ENCODE results near the gene NXNL2.

NXNL2 gene

DNA sequence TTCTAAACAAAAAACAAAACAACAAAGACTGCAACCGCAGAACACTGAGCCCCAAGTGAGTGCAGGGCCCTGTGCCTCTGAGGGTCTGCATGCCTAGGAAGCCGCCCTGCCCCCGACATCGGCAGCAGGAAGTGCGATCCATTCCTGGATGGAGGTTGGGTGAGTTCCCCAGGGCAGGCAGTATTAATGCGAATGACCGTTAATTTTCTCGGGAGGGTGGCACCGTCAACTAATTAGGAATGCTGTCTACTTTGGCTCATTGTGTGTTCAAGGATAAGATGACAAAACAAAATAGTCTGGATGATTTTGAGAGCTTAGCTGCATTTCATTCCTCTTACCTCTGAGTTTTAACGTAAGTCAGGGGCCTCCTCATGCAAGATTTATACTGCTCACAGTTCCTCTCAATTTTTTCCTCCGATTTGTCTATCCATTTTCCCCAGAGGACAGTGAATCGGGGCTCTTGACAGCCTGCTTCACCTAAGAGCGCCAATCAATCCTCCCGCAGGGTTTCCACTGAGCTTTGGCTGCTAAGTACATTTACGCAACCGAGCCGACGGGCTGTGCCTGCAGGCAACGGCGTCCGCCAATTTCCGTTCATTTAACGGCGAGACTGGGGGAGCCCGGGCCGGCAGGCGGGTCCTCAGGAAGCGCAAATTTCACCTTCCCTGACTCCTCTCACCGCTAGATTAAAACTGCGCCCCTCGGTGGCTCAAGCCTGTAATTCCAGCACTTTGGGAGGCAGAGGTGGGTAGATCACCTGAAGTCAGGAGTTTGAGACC, 2.9 kb upstream of the NXNL2 start:
- DNase-seq (ENCODE audit: low read depth in 2 of 3, low spot score in 2 of 3), result no peak

DNA sequence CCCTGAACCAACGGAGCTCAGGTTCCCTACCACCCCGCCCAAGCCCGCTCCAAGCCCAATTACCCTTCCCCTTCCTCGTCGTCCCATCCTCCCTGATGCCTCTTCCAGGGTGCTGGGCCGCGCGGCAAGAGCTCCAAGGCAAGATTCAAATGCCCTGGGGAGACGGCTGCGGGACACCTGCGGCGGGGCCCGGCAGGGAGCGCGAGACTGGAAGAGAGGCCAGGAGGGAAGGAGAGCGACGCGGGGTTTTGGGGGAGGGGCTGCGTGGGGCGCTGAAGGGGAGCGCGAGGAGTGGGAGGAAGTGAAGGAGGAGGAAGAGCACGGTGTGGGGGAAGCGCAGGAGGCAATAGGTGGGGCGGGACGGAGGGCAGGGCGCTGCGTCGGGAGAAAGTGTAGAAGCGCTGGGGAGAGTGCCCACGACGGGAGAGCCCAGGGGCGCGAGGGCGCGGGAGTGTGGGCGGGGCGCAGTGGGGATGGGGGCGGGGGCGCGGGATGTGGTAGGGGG, 975 bp upstream of the NXNL2 start:
- no peak for DNase-seq (ENCODE audit: low read depth in 2 of 3, low spot score in 2 of 3)

DNA sequence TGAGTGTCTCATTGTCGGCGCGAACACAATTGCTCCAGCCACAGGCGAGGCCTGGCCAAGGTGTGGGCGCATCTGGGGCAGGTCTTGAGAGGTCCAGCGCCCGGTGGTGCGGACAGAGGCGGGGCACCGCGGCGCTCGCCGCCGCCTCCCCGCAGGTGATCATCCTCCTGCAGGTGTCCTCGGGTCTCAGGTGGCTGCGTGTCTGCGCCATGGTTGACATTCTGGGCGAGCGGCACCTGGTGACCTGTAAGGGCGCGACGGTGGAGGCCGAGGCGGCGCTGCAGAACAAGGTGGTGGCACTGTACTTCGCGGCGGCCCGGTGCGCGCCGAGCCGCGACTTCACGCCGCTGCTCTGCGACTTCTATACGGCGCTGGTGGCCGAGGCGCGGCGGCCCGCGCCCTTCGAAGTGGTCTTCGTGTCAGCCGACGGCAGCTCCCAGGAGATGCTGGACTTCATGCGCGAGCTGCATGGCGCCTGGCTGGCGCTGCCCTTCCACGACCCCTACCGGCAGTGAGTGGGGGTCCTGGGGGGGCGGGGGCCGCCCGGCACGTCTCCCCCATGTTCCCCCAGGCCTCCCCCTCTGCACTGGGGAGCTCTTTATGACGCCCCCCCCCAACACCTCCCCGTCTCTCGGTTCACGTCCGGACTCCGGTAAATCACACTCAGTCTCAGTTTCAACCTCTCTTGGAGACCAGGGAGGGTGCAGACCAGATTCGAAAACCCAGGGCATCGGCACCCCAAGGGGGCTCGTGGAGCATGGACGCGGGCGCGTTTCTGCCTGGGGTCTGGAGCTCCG, 446 bp downstream of the NXNL2 start:
- no peak for DNase-seq (ENCODE audit: low read depth in 2 of 3, low spot score in 2 of 3)

DNA sequence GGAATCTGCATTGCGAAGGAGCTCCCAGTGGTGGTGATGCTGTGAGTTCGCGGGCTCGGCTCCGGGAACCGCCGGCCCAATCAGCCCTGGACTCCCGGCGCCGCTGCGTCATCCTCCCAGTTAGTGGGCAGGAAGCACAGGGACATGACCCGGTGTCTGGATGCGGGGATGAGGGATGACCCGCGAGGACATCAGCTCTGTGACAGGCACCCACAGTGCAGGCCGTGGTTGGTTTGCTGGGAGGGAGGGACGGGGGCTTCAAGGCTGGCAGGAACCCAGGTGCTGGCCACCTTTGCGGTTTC, 996 bp downstream of the NXNL2 start:
- no peak for DNase-seq (ENCODE audit: low read depth in 2 of 3, low spot score in 2 of 3)

DNA sequence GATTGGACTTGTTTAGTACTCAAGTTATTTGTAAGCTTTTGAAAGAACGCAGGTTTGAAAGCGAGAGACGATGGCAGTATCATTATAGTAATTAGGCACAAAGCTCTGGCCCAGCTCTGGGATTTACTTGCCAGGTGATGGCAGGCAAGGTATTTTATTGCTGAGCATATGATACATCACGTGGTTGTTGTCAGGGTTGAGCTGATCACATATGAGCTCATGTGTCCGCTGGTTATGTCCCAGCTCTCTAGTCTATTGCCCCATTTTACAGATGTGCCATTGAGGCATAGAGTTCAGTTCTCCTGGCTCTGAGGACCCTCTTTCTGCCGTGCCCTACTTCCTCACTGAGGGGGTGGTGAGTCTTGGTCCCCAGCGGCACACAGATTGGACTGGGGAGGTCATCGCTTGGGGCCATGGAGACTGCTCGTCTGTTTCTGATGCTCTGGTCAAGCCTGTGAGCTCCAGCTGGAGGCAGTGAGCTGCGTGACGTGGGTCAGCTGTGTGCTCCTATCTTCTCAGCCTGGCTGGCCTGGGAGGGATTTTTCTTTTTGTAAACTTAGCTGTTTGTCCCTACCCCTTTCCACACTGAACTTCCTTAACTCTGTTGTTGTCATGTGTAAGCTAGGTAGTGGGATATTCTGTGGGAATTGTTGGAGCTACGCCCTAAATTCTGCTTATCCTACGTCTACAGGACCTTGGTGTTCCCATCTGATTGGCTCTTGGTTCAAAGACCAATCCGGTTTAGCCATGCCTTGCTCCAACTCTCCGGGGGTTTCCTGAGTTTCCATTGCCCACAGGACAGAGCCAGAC, 2.2 kb downstream of the NXNL2 start:
- no peak for DNase-seq (ENCODE audit: low read depth in 2 of 3, low spot score in 2 of 3)

DNA sequence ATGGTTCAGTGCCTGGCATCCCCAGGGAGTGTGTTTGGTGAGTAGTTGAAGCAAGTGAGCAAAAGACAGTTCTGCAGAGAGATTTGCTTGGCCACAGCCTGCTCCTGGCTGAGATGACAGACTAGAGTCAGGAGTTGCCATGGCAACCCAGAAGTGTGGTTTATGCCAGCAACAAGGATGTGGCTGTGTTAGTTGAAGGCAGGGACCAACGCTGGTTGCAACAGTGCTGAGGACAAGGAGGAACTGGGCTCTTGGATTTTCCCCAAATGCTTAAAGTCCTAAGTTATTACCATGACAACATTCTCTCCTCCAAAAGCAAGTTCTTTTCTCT, 2.7 kb downstream of the NXNL2 start:
- DNase-seq (ENCODE audit: low read depth in 2 of 3, low spot score in 2 of 3), result no peak

DNA sequence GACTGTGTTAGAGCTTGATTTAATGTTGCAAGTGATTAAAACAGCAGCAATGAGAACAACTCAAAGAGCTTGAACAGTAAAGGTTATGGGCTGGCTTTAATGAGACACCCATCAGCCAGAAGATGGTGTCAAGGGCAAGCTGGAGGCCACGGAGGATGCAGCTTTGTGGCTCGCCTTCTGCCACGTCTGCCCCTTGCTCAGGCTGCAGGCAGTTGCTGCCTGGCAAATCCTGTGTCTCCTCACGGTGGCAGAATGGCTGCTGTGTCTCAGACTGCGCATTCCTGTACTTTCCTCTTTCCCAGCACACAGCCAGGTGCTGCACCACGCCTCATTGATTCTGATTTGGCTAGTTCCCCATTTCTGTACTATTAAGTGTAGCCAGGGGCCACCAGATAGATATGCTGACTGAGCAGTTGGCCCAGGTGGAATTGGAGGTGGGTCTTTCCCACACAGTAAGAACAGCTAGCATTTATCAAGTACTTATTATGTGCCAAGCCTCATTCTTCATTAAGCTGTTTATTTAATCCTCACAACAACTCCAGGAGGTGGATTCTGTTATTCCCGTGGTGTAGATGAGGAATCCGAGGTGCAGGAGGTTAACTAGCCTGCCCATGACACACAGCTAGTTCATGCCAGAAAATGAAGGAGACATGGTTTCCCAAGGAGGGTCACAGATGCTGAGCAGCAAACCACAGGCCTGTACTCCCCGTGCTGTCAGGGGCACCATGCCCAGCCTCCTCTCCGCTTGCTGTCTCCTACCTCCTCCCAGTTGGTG, 3.5 kb downstream of the NXNL2 start:
- DNase-seq (ENCODE audit: low read depth in 2 of 3, low spot score in 2 of 3), result no peak

DNA sequence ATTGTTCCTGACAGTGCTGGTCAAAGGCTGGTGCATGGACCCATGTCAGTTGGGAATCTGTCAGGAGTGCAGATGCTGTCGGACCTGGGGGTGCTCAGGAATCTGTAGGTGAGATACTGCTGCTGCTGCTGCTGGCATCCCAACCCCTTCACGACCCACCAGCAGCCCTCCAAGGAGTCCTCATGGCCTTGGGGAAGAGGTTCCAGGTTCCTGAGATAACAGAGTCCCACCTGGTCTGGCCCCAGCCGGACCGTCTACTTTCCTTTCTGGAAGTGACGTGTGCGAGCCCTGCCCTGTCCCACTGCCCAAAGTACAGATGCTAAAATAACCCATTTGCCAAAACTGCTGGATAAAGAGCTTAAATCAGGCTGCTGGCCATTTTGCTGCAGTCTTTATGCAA, 4.3 kb downstream of the NXNL2 start:
- DNase-seq (ENCODE audit: low read depth in 2 of 3, low spot score in 2 of 3), result no peak

DNA sequence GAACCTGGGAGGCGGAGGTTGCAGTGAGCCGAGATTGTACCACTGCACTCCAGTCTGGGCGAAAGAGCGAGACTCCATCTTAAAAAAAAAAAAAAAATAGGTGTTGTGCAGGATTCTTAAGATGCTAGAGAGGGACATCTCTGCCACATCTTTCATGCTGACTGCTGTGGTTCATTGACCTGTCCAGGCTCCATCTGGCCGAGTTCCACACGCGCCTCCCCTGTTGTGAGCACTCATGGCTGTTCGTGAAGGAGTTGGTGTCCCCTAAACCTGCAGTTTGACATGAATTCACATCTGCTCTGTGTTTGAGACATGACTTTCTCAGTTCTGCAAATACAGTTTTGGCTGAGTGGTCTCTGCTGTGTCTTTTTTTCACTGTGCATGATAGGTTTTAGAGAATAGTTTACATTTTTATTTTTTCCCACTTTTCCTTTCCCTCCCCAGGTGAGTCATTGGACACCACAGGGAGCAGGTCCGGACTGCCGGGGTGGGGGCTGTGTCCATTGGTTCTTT, 5.3 kb downstream of the NXNL2 start:
- no peak for DNase-seq (ENCODE audit: low read depth in 2 of 3, low spot score in 2 of 3)

DNA sequence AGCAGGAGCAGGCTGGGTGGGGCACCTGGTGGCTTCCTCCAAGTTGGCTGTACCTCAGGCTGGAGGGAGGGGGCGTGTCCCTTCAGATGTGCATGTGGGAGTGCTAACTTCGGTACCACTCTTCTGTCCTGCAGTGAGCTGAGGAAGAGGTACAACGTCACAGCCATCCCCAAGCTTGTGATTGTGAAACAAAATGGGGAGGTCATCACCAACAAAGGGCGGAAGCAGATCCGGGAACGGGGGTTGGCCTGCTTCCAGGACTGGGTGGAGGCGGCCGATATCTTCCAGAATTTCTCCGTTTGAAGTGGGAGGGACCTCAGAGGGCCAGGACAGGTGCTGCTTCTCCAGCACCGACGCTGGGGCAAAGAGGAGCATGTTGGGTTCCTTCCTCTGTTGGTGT, 9.3 kb downstream of the NXNL2 start:
- no peak for DNase-seq (ENCODE audit: low read depth in 2 of 3, low spot score in 2 of 3)

DNA sequence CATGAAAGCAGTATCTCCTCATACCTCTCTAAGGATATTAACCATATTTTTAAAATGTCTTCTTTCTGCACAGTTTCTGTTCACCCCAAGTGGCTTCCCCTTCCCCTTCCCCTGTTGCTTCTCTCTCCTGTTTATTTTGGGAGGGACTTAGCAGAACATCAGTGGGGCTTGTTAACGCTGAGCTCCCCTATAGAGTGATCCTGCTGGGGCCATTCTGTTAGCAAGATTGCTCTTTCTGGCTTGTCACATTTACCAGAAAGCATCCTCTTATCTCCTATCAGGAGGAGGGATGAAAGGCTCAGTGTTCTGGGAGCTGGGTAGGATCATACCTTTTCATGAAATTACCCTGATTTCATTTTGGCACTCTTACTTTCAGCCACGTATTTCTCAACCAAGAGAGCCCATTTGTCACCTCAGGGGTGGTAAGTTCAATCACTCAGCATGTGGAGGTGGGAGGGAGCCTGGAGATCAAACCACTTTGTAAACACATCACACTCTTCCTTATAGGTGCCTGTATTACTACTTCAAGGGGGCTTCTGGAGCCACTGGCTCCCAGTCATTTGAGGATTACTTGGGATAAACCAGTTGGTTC, 16.7 kb downstream of the NXNL2 start:
- no peak for DNase-seq (ENCODE audit: low read depth in 2 of 3, low spot score in 2 of 3)

DNA sequence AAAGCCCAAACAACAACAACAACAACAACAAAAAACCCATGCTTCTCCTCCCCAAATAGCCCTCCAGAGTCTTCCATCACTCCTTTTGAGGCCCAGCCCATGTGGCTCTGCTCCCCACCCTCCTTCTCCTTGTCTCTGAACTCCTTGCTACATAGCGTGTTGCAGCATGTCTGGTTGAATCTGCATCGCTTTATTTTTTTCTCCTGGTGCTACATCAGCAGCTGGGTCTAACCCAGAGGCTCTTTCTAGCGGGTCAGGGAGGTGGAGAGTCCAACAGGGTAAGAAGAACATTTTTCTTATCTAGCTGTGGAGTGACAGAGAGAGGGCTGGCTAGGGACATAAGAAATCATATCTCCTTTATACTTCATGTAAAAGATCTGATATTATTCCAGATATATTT, 18.4 kb downstream of the NXNL2 start:
- DNase-seq (ENCODE audit: low read depth in 2 of 3, low spot score in 2 of 3), result no peak

DNA sequence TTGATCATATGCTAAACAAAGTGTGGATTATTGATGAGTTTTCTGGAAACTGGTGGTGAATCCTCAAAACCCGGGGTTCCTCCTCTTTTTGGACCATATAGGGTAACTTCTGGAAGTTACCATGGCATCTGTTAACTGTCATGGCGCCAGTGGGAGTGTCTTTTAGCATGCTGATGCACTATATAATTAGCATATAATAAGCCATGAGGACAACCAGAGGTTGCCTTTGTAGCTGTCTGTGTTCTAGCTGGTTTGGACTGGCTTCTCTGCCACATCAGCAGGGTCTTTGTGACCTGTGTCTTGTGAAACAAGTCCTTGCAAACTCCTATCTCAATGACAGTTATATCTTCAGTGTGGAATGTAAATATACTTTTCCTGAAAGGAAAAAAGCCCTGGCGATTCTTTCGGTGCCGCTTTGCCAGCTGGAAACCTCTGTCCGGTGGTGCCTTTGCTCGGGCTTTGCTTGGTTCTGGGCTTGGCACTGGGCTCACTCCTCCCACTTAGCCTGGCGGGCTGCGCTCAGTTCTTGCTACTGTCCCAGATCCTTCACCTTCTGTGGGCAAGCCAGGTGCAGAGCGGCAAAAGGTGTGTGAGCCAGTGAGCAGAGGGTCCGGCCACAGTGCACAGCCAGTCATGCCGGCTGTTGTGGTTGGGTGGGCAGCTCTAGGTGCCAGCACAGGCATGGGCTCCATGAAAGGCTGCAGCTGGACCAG, 20.4 kb downstream of the NXNL2 start:
- no peak for DNase-seq (ENCODE audit: low read depth in 2 of 3, low spot score in 2 of 3)

DNA sequence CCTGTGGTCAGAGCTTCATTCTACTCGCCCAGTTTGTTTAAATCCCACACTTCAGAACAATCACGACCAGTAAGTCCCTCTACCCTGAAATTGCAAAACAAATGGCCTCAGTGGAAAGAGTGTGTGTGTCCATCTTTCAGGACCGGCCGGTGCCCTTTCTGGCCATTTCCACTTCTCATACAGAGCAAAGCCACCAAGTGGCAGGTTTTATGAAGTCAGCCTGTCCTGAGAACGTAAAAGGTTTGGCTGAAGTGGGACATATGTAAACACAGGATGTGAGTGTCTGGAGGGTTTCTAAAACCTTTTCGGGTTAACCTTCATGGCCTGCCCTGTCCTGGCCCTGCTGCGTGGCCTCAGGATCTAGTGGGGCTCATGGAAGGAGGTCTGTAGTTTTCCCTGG, 24.7 kb downstream of the NXNL2 start:
- no peak for DNase-seq (ENCODE audit: low read depth in 2 of 3, low spot score in 2 of 3)

DNA sequence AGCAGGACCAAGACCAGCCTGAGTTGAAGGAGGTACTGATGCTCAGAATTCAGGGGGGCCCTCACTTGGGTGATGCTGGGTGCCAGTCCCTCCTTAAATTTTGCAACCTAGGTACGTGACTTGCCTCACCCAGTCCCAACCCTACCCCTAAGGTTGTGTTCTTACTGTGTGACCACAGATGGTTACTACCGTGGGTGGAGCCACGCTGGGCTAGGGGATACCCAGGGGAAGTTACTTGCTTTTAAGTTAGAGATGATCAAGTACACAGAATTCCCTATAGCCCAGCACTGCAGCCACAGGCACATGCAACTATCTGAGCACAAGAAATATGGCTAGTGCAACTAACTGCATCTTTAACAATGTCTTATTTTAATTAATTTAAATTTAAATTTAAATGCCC, 32.9 kb downstream of the NXNL2 start:
- DNase-seq (ENCODE audit: low read depth in 2 of 3, low spot score in 2 of 3), result peak in 1 of 3 experiments; percentile 4

DNA sequence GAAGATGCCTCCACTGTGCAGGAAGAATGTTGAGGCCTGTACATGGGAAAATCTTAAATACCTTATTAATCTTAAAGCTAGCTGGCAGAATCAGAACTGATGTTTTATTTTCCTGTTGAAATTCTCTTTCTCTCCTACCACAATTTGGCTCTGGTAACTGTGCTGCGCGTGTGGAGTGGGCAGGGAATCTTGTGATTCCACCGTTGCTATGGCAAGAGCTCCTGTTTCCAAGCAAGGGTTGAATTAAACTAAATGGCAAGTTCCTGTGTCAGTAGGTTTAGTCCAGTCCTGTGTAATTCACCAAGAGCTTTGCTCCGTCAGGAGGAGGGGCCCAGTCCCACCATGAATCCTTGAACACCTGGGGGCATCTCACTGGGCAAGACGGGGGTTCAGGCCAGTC, 36.4 kb downstream of the NXNL2 start:
- no peak for DNase-seq (ENCODE audit: low read depth in 2 of 3, low spot score in 2 of 3)

DNA sequence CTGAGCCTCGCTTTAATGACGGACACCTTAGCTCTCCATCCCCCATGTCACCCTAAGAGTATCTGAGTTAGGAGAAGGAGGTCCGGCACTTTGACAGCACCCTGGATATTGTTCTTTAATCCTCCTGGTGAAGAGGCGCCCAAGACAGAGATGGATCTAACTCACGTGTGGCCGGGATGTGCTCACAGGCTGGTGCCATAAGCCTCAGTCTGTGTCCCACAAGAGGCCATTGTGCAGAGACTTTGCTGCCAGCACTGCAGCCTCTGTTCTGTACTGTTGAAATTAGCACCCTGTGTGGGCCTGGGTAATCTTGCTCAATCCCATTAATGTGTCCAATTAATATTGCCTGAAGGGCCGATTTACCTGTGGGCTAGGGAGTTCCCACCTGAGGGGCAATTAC, 37.7 kb downstream of the NXNL2 start:
- no peak for DNase-seq (ENCODE audit: low read depth in 2 of 3, low spot score in 2 of 3)

DNA sequence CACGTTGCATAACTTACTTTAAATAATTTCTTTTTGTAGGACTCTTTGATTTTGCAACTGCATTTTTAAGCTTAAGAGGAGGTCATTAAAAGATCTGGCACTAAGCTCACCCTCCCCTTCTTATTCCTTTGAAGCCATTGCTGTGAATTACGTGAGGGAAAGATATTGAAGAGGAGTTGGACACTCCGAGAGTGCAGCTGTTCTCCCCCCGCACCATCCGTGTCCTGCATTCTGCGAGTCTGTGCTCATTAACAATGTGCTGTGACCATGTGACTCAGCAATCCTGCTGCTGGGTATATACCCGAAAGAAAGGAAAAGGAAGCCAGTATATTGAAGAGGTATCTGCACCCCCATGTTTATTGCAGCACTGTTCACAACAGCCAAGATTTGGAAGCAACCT, 40.0 kb downstream of the NXNL2 start:
- no peak for DNase-seq (ENCODE audit: low read depth in 2 of 3, low spot score in 2 of 3)

DNA sequence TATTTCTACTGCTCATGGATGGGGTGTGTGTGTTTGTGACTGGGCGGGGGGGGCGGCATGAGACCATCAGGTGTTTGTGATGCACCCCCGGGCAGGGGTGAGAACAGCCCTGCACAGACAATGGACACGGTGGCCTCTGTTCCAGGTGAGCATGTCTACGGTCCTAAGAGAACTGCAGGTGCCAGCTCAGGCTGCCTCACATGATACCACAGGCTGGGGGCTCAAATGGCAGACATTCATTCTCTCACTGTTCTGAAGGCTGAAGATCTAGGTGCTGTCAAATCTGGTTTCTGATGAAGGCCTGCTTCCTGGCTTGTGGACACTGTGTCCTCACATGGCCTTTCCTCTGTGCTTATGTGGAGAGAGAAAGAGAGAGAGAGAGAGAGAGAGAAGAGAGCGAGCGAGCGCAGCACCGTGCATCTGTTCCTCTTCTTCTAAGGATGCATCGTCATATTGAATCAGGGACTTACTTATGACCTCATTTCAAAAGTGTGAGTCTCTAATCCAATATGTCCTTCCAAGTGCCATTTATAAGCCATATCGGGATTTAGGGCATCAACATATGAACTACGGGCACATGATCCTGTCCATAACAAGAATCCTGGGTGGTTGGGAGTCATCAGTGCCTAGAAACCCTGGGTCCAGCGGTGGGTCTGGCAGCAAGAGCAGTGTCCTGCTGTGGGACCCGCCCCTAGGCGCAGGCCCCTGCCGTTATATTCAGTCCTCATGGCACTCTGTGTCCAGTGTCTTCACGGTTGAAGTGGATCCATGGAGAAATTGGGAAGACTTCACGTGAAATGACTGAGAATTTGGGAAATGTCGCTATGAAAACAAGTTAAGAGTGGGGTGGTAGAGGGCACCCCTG, 42.5 kb downstream of the NXNL2 start:
- no peak for DNase-seq (ENCODE audit: low read depth in 2 of 3, low spot score in 2 of 3)
